Right lobe of liver (tissue), 4 donors: ENCODE results near the gene GNB5.

Experiments
- POLR2A ChIP-seq: fragments of 450-650 bp; IDR thresholded peaks from one replicate; pipeline ENCODE4 v1.6.1; 2017; ENCODE audit warnings: antibody characterized with exemption, mild to moderate bottlenecking
- TF ChIP-seq, protein P1 (sequence below), 4 donors: fragments of 200-600 bp in 3 of 4; fragments of 450-650 bp in 1 of 4; IDR thresholded peaks; one replicate each; pipeline versions ENCODE4 v1.5.1 to v1.8.0; 2016 to 2022; ENCODE audit warnings: antibody characterized with exemption in 4 of 4, mild to moderate bottlenecking in 2 of 4
- donor health status: DM: no; HTN: no; CAD: no.
- donor health status: DM: no; HTN: no; CAD: no.
- donor health status: DM: no; HTN: yes; CAD: no.

DNA sequence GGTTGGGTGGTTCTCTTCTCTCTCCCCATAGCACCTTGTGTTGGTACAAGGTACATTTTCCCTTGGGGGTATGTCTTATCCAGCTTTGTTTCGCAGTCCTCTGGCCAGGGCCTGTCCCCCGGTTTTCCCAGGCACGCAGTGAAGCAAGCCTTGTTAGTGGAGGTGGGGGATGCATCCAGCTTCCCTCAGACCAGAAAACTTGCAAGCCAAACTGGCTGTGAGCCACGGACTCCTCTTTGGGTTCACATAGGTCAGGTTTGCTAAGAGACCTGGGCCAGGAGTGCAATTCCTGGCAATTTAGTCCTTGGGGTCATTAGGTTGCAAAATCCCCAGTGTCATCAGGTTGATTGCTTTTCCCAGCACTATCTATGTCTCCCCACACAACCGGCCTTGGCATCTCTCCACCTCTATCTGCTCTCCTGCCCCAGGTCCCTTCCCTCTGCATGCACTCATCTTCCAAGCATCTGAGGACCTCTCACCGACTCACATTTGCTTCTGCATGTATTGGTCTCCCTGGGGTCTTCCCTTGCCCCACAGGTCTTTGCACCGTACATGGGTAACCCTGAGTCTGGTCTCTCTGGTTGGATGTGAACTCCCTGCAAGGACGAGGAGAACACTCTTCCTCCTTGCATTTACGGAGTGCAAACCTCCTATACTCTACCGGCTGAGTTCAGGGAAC, 112.9 kb downstream of the GNB5 start:
- TF ChIP-seq, protein P1, sequence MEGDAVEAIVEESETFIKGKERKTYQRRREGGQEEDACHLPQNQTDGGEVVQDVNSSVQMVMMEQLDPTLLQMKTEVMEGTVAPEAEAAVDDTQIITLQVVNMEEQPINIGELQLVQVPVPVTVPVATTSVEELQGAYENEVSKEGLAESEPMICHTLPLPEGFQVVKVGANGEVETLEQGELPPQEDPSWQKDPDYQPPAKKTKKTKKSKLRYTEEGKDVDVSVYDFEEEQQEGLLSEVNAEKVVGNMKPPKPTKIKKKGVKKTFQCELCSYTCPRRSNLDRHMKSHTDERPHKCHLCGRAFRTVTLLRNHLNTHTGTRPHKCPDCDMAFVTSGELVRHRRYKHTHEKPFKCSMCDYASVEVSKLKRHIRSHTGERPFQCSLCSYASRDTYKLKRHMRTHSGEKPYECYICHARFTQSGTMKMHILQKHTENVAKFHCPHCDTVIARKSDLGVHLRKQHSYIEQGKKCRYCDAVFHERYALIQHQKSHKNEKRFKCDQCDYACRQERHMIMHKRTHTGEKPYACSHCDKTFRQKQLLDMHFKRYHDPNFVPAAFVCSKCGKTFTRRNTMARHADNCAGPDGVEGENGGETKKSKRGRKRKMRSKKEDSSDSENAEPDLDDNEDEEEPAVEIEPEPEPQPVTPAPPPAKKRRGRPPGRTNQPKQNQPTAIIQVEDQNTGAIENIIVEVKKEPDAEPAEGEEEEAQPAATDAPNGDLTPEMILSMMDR (IDR thresholded peaks at IDR 0.05) = no peak
- TF ChIP-seq POLR2A = no peak
